HG02852 (cell line): ENCODE measurements around the gene CLIC3.

Experiments
- ATAC-seq: cut with Tn5 transposase; IDR thresholded peaks from one replicate; pipeline ENCODE4 v1.9.1; 2021; ENCODE audit warnings: mild to moderate bottlenecking, moderate library complexity; ENCODE audit not compliant: unreplicated experiment

Gene CLIC3

DNA sequence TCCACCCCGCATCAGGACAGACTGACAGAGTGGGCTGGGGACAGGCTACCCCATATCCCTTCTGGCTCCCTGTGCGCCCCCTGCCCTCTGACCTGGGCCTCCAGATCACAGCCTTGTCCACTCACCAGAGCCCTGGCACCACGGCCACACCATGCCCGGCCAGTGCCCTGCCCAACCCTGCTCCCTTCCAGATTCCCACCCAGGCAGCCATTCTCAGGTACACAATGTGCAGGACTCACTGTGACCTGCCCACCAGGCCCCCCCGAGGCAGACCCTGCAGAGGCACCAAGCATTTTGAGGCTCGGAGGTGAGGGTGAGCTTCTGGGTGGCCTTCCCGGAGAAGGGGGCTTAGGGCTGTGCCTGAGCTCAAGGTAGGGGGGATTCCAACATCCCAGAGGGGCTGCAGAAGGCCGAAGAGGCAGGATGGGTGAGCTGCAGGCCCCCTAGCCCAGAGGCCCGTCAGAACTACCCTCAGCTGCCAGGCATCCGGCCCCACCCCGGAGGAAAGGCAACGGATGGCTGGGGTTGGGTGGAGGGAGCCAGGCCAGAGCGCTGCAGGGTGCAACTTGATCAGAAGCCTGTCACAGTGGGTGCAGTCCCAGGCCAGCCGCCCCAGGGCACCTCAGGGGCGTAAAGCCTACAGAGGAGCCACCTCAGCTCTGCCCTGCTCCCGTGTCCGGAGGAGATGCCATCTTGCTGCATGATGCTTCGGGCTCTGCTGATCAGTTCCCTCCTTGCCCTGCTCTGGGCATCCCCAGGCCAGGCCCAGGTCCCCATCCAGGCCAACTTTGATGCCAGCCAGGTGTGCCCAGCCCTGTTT, 13.9 kb downstream of the CLIC3 start, which contains the start of gene LCNL1:
Gene LCNL1 (plus strand): TSS at position 762 of the 820 bp plus-strand sequence. CDS start 594 bp downstream, outside the sequence.
- ATAC-seq, result no peak

DNA sequence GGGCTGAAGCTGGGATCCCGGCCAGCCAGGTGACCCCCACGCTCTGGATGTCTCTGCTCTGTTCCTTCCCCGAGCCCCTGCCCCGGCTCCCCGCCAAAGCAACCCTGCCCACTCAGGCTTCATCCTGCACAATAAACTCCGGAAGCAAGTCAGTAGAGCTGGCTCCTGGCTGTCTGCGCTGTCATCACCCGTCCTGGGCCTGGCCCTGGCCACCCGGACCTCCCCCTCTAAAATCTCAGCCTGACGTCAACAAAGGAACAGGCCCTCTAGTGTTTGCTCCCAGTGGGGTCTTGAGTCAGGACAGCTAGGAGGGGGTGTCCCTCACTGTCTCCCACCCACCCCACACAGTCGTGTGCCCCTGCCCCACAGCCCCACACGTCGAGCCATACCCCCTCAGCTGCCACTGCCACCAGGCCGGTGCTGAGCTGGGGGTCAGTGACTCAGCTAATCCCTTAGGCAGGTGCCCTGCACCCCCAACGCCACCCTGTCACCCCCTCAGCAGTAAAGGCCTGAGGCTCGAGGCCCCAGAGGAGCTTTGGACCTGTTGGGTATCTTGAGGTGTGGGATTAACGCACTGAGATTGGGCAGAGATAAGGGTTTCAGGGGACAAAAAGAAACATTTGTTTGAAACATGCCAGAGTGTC, 14.7 kb downstream of the CLIC3 start:
- ATAC-seq, result no peak

DNA sequence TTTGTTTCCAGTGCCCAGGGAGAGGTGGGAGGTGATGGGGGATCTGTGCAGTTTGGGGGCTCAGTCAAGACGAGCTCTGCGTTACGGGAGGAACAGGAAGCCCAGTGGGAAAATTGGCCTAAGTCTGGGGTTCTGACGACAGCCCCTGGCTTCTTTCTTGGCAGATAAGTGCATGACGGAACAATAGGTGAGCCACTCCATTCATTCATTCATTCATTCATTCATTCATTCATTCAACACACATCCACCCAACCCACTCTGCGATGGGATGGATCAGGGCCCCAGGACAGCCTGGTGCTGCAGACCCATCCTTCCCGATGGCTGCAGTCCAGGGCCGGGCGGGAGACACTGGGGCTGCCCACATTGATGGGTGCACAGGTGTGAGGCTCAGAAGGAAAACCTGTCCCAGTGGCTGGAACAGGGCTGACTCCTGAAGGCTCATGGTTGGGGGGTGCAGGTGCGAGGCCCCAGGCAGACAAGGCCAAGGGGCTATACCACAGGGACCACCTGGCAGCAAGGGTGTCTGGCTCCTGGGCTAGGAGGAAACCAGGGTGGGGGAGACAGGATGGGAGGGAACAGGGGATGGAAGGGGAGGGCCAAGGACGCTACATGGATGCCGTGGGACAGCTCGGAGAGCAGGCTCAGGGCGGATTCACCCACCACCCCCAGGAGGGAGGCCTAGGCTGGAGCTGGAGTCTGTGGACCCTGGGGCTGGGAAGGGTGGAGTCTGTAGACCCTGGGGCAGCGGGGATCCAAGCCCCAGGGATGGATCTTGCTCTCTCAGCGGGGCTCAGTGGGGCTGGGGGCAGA, 15.5 kb downstream of the CLIC3 start:
- no peak for ATAC-seq

DNA sequence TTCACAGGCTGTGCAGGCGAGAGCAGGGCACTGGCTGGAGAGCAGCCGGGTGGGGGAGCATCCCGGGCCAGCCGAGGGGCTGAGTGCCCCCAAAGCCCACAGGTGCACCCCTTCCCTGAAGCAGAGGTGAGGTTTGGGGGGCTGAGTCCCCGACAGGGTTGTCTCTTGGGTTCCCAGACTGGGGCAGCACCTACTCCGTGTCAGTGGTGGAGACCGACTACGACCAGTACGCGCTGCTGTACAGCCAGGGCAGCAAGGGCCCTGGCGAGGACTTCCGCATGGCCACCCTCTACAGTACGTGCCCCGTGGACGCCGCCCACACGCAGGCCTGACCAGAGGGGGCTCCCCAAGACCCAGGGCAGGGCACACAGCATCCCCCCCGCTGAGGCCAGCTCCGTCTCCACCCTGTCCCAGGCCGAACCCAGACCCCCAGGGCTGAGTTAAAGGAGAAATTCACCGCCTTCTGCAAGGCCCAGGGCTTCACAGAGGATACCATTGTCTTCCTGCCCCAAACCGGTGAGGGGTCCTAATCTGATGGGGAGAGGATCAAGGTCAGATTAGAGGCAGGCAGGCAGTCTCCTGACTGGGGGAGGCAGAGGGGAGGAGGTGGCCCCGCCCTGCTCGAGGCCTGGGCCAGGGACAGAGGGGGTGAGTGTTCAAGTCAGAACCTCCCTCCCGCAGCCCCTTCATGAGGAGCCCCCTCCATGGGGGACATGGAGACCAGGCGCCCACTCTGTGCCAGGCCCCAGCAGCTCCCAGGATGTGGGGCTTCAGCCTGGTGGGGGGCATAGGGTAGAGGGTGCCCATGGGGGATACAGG, 16.4 kb downstream of the CLIC3 start:
- no peak for ATAC-seq

DNA sequence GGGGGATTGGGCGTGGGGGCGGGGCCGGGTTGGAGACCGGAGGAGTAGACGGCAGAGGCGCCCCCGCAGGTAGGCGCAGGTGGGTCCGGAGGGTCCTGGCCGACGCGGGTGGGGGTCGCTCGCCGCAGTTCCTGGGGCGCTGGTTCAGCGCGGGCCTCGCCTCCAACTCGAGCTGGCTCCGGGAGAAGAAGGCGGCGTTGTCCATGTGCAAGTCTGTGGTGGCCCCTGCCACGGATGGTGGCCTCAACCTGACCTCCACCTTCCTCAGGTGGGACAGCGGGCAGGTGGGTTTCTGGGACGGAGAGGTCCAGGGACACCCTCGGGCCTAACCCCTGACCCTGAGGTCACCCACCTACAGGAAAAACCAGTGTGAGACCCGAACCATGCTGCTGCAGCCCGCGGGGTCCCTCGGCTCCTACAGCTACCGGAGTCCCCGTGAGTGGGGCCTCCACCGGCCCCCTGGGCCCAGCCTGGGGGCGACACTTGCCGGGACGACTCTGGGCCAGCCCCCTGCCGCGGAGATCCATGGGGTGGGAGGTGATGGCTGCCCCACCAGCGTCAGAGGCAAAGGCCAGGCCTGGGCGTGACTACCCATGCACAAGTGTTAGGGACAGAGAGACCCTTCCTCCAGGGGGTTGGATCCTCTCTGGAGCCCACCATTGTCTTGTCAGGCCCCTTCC, 17.4 kb downstream of the CLIC3 start:
- no peak for ATAC-seq

DNA sequence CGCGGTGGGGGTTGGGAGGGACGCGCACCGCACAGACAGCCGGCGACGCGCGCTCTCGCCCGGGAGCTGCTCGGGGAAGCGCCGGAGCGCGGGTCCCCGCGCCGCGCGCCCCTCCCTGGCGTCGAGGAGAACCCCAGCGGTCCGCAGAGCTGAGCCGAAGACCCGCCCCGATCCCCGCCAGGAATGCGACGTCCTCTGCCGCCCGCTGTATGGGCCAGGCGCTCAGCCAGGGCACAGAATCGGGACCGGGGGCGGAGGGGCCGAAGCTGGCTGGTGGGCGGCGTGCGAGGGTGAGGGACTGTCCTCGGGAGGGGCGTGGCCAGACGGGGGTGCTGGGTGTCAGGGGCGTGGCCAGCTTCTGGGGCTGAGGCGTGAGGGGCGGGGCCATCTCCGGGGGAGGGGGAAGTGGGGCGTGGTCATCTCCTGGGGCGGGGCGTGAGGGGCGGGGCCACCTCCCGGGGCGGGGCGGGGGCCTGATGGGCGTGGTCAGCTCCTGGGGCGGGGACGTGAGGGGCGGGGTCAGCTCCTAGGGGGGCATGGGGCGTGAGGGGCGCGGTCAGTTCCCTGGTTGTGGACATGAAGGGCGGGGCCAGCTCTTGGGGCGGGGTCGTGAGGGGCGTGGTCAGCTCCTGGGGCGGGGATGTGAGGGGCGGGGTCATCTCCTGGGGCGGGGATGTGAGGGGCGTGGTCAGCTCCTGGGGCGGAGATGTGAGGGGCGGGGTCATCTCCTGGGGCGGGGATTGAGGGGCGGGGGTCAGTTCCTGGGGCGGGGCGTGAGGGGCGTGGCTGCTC, 18.1 kb downstream of the CLIC3 start:
- no peak for ATAC-seq

DNA sequence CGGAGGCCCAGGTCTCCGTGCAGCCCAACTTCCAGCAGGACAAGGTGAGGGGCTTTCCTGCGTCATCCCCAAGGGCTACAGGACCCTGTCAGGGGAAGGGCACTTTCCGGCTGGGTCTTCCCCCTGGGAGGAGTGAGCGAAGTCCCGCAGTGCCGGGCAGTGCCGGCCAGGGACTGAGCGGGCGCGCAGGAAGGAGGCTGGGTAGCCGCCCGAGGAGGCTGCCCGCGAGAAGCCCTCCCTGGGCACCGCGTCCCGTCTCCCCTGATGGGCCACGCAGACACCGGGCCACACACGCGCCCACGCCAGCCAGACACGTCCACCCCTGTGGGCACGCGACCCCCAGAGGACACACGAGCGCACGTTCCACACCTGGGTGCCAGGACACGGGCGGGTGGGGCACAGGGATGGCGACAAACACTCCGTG, 18.7 kb downstream of the CLIC3 start:
- no peak for ATAC-seq

DNA sequence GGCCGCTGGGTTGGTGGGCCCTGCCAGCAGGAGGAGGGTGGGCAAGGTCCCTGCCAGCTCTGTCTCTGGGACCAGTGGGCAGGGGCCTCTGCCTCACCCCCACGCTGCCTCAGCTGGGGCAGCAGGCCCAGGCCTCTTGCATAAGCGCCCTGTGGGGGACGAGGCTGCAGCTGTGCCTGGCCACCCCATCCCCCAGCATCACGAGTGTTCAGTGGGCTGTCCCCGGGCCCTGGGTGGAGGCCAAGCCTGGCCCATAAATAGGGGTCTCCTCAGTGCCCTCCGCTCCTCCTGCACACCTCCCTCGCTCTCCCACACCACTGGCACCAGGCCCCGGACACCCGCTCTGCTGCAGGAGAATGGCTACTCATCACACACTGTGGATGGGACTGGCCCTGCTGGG, 19.1 kb downstream of the CLIC3 start, which contains the start of gene PTGDS:
Gene PTGDS (plus strand): TSS at position 282 of the 400 bp plus-strand sequence. CDS start 75 bp downstream, at position 357.
- ATAC-seq, result no peak

DNA sequence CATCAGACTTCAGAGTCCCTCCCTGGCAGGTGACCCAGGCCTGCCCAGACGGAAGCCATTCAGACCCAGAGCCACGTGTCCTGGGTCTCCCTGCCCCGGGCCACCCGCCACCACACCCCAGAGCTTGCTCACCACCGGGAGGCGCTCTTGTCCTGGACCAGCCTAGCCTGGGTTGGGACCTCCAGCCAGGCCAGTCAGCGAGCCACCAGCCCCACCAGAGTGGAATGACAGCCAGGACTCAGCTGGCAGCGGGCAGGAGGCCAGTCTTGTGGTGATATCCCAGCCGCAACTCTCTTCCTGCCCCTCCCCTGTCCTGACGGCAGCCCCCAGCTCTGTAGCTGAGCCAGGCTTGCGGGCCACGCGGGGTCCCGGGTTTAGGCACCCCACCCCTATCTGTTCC, 20.7 kb downstream of the CLIC3 start:
- no peak for ATAC-seq

DNA sequence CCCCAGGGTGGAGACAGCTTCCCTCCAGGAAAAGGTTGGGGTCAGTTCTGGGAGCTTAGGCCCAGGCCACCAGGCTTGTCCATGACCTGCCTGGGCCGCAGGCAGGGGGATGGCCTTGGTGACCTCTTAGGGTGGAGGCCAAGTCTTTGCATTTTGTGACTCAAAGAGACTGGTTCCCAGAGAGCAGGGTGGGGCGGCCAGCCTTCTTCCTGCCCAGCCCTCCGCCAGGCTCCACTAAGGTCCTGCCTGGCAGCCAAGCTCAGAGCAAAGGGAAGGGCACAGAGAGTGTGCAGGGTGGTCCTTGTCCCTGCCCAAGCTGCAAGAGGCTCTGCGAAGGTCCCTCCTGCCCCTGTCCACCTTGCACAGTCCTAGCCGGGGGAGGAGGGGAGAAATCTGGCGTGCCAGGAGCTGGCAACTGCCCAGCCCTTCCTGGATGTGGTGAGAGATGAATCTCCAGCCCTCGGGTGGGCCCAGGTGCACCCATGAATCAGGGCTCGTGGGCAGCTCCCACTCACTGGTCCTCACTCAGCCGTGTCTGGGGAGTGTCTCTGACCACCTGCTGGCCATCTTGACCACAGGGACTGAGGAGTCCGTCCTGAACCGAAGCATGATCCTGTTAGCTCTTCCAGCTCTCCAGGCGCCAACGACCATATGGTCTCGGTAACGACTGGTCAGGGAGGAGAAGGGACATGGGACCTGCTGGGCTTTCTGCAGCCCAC, 21.4 kb downstream of the CLIC3 start:
- ATAC-seq, result no peak

DNA sequence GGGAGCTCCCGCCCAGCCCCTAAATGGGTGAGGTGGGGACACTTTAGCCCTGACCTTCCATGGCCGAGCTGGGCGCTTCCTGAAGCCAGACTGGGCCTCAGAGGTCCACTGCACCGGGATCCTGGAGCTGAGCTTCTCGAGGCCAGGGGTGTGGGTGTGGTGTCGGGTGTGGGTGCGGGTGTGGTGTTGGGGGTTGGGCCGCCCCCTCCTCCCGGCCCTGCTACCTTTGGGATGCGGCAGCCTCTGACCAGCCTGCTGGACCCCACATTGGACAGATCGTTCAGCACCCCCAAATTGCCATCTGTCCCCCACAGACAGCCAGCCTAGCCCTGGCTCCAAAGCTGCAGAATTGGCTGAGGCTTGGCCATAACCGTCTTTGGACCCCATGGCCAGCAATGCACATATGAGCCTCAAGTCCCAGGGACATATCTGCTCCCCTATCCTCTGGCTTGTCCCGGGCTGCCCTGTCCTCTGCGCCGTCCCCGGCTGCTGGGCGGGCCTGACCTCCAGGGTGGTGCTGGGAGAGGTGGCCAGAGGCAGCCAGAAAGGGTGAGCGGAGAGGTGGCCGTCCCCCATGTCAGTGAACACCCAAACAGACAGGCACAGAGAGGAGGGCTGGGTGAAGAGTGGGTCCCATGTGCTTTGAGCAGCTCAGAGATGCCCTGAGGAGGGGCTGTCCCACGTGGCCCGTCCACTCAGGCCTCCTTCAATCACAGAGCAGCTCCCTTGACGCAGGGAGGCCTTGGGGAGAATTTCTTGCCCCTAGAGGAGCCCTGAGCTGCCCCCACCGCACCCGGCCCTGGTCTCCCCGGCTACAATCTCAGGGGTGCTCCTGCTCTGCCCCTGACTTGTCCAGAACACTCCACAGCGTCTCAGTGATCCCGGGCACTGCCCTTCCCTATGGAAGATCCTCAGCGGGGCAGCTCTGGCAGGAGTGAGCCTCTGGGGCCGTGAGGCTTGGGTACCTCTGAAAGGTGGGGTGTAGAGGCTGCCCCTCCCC, 22.4 kb downstream of the CLIC3 start:
- no peak for ATAC-seq

DNA sequence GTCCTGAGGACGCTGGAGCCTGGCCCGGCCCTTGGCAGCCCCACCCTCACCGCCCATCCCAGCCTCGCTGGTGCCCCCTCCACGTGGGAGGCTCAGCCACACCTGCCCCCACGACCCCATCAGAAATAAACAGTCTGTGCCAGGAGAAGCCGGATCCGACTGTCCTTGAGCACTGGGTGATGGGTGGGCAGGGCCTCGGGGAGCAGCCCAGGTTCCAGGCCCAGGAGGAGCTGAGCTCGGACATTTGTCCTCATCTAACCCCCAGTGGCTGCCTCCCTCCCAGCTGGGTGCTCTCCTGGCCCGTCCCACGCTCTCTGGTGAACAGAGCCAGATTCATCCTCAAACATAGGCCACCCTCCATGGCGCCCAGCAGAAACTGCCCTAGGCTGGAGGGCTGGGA, 23.6 kb downstream of the CLIC3 start:
- no peak for ATAC-seq

DNA sequence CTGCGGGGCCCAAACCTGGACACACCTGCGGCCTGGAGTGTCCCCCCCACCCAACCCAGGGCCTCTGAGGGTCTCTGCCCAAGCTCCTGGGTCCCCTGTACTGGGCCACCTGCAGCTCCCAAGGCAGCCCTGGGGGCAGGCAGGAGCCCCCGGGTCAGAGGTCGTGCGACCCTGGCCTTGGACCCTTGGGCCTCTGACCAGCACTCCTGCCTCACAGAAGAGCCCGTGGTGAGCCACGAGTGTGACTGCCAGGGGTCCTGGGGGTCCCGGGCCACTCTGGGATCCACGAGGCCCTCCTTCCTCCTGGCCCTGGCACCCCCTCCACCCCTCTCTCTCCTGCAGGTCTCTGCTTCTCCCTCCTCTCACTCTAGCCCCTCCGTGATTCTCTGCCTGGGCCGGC, 24.0 kb downstream of the CLIC3 start:
- no peak for ATAC-seq

DNA sequence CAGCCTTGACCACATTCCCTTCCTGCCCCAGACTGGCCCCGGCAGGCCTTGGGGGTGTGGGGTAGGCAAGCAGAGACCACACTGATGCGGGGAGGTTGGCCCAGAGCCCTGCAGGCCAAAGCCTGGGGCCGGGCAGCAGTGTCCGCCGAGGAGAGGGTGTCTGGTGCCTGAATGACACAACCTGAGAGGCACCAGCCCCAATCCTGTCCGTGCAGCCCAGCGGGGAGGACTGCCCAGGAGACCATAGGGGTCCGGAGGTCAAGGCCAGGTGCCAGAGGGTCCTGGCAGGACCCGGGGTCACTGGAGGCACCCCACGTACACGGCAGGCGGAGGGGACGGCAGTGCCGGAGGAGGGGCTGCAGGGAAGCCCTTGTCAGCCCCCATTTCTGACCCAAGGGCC, 24.6 kb downstream of the CLIC3 start:
- no peak for ATAC-seq

DNA sequence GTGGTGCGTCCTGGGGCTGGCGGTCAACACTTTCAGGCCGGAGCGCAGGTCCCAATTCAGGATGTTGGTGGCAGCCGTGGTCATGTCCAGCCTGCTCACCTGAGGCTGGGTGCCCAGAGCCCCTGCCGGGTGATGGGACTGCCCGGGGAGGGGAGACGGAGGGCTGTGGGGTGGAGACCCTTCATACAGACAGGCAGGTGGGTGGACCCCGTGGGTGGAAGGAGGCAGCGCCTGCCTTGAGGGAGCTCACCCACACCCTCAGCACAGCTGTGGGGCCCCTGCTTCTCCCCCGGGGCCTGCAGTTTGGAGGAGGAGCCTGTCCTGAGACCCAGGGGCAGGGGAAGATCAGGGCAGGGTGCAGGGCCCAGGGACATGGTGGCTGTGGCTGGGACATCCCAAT, 26.0 kb downstream of the CLIC3 start:
- no peak for ATAC-seq

DNA sequence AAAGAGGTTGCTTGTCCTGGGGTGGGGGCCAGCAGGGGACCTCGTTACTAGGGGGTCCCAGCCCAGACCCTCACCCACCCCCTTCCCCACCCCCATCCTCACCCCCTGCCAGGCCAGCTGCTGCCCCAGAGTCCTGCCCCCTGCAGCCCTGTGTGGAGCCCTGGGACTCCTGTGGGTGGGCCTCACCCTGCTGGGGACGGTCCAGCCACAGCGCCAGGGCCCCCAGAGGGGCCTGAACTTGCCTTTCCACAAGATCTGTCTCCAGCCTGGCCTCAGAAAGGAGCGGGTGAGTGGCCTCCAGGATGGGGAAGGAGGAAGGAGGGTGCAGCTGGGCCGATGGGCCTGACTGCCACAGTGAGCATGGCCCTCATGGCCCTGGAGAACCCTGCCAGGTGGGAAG, 26.6 kb downstream of the CLIC3 start:
- no peak for ATAC-seq

DNA sequence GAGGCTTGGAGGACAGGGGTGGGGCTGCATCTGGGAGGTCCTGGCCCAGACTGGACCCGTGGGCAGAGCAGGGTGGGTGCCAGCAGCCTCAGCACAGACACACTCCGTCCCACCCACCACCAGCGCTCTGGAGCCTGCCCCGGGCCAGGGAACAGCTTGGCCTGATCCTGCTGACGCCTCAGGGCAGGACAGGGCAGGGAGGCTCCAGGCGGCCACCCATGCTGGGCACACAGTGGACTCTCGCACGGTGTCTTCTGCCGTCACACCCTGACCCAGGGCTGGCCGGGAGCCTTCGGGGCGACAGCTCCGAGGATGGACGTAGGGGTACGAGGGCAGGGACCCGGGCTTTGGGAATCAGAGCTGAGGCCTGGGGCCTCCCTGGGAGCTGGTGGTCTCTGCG, 27.2 kb downstream of the CLIC3 start:
- no peak for ATAC-seq
